ENCODE measurements around the gene GOLGA8M.
A peak's percentile ranks its signal among the peaks of the same experiment; 100 is the strongest.
"Not testable (repeated sequence)": the region's sequence is repeated elsewhere in the genome, so short reads cannot be mapped to it uniquely, and the experiment has no call there.

Gene GOLGA8M

GRCh38 chr15:28712270-28712669 is at the start of gene GOLGA8M:
Gene GOLGA8M, minus strand, starts transcription at chr15:28712421. Its CDS starts 98 bp downstream, at chr15:28712323.
- H3K4me3 ChIP-seq (ENCODE audit: low read length); DNase-seq (ENCODE audit: low read depth): not testable (repeated sequence)

GRCh38 chr15:28742890-28743289 is 30.7 kb upstream of the GOLGA8M start:
- DNase-seq (ENCODE audit: low read depth): not testable (repeated sequence)

GRCh38 chr15:28738590-28739292 is 26.5 kb upstream of the GOLGA8M start:
- H3K4me3 ChIP-seq (ENCODE audit: low read length); DNase-seq (ENCODE audit: low read depth): not testable (repeated sequence)

More at GRCh38 chr15:28742890-28743289, 30.7 kb upstream of the GOLGA8M start:
- H3K4me3 ChIP-seq (ENCODE audit: low read length): not testable (repeated sequence)

- DNase-seq (ENCODE audit: low read depth); H3K4me3 ChIP-seq (ENCODE audit: low read length): not testable (repeated sequence)
Observed at GRCh38 chr15:28738200-28738561, 26.0 kb upstream of the GOLGA8M start.

GRCh38 chr15:28737521-28738199 is 25.4 kb upstream of the GOLGA8M start:
- peak overlapping the region; percentile 25 for H3K4me3 ChIP-seq (ENCODE audit: low read length)
- DNase-seq (ENCODE audit: low read depth): peak; percentile 23

GRCh38 chr15:28728061-28728460 is 15.8 kb upstream of the GOLGA8M start:
- DNase-seq (ENCODE audit: low read depth): peak; percentile 34
- not testable (repeated sequence) for H3K4me3 ChIP-seq (ENCODE audit: low read length)
- TF ChIP-seq CTCF (IDR thresholded peaks at IDR 0.05; ENCODE audit: insufficient read depth, low read depth, low read length, missing control alignments): peak; percentile 32

- DNase-seq (ENCODE audit: low read depth); H3K4me3 ChIP-seq (ENCODE audit: low read length): not testable (repeated sequence)
Observed at GRCh38 chr15:28727026-28727425, 14.8 kb upstream of the GOLGA8M start.

GRCh38 chr15:28726102-28726501 is 13.9 kb upstream of the GOLGA8M start:
- TF ChIP-seq CTCF (IDR thresholded peaks at IDR 0.05; ENCODE audit: insufficient read depth, low read depth, low read length, missing control alignments): no peak
- no peak for DNase-seq (ENCODE audit: low read depth)
- no peak overlapping the region for H3K4me3 ChIP-seq (ENCODE audit: low read length)

GRCh38 chr15:28725556-28725955 is 13.3 kb upstream of the GOLGA8M start:
- DNase-seq (ENCODE audit: low read depth): no peak
- no peak for TF ChIP-seq CTCF (IDR thresholded peaks at IDR 0.05; ENCODE audit: insufficient read depth, low read depth, low read length, missing control alignments)
- no peak overlapping the region for H3K4me3 ChIP-seq (ENCODE audit: low read length)

- not testable (repeated sequence) for H3K4me3 ChIP-seq (ENCODE audit: low read length); DNase-seq (ENCODE audit: low read depth)
Observed at GRCh38 chr15:28723986-28724385, 11.8 kb upstream of the GOLGA8M start.

GRCh38 chr15:28719626-28720025 is 7.4 kb upstream of the GOLGA8M start:
- not testable (repeated sequence) for DNase-seq (ENCODE audit: low read depth); H3K4me3 ChIP-seq (ENCODE audit: low read length)

GRCh38 chr15:28718576-28718975 is 6.4 kb upstream of the GOLGA8M start:
- not testable (repeated sequence) for DNase-seq (ENCODE audit: low read depth); H3K4me3 ChIP-seq (ENCODE audit: low read length)

GRCh38 chr15:28714176-28714575 is 2.0 kb upstream of the GOLGA8M start:
- not testable (repeated sequence) for DNase-seq (ENCODE audit: low read depth); H3K4me3 ChIP-seq (ENCODE audit: low read length)

GRCh38 chr15:28703927-28704326 is 8.3 kb downstream of the GOLGA8M start:
- H3K4me3 ChIP-seq (ENCODE audit: low read length); DNase-seq (ENCODE audit: low read depth): not testable (repeated sequence)

GRCh38 chr15:28702427-28702826 is 9.8 kb downstream of the GOLGA8M start:
- not testable (repeated sequence) for DNase-seq (ENCODE audit: low read depth); H3K4me3 ChIP-seq (ENCODE audit: low read length)
